Measurements from ENCODE around the gene COG3.

The COG3 gene

GRCh38 chr13:45548281-45548680, 83.5 kb downstream of the COG3 start:
- DNase-seq: no peak

- no peak for DNase-seq
Measured at GRCh38 chr13:45554604-45555109, 89.9 kb downstream of the COG3 start.

GRCh38 chr13:45564133-45564776, 99.5 kb downstream of the COG3 start:
- DNase-seq: no peak

GRCh38 chr13:45565331-45565730, 100.6 kb downstream of the COG3 start:
- DNase-seq: no peak

- DNase-seq: no peak
Measured at GRCh38 chr13:45575146-45575829, 110.5 kb downstream of the COG3 start.

- no peak for DNase-seq
Measured at GRCh38 chr13:45575830-45576180, 111.1 kb downstream of the COG3 start.

- no peak for DNase-seq
Measured at GRCh38 chr13:45576466-45576865, 111.7 kb downstream of the COG3 start.

- no peak for DNase-seq
Measured at GRCh38 chr13:45582408-45583076, 117.8 kb downstream of the COG3 start.

GRCh38 chr13:45584816-45585215, 120.1 kb downstream of the COG3 start:
- DNase-seq: no peak
